PC-3 (cell line): Measurements from ENCODE around the gene TLE3.

Experiments used
- CTCF ChIP-seq: fragments of 300-600 bp; sonication (generic); conservative IDR thresholded peaks from 2 replicates; pipeline ENCODE4 v1.5.1; 2017; ENCODE audit warnings: antibody characterized with exemption, low read depth, mild to moderate bottlenecking, low read length
- EZH2 ChIP-seq: fragments of 300-600 bp; sonication (generic); IDR thresholded peaks from one replicate; pipeline ENCODE4 v1.6.1; 2017; ENCODE audit warnings: antibody characterized with exemption, mild to moderate bottlenecking, low read length; ENCODE audit not compliant: unreplicated experiment
- EZH2phosphoT487 ChIP-seq: fragments of 300-600 bp; sonication (generic); IDR thresholded peaks from 2 replicates; pipeline ENCODE4 v1.6.1; 2018; ENCODE audit warnings: mild to moderate bottlenecking, antibody characterized with exemption, low read length, borderline replicate concordance

- TF ChIP-seq CTCF (no peak), EZH2 (no peak), EZH2phosphoT487 (no peak)
Observed at GRCh38 chr15:70056091-70056680, 41.5 kb downstream of the TLE3 start.
